Fibroblast of skin of left biceps (primary cell): ENCODE data around the gene PLK5.

ENCODE experiments used
- DNase-seq, 2 experiments: peaks; one replicate each; pipeline ENCODE4 v3.0.0-alpha.2; 2013; ENCODE audit warnings: low read depth in 2 of 2

PLK5 gene

GRCh38 chr19:1577090-1577928, 53.4 kb downstream of the PLK5 start:
- DNase-seq, result no peak

DNA sequence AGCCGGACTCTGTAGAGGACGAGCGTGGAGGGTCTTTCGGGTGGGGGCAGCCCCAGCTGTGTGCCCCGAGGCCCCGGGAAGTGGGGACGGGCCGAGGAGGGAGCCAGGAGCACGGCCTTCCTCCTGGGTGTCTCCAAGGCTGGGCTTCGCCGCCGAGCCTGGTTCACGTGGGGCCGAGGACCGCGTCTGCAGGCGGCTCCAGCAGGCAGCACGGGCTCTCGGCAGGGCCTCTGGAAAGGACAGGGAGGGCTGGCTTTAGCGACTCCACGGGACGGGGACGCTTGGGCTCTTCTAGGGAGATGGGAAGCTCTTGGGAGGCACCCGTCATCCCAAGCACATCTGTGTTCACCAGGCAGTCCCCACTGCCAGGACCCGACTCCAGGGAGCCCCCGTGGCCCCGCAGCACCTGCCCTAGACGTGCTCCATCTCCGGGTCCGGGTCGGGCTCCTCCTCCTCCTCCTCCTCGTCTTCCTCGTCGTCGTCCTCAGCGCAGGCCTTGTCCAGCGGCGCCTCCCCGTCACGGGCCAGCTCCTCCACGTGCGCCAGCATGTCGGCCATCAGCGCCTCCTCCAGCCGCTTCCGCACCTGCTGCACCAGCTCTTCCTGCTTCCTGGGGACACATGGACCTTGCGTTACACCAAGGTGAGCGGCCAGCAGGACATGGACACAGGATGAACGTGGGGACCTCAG, 54.2 kb downstream of the PLK5 start:
- no peak for DNase-seq

GRCh38 chr19:1579222-1579621, 55.3 kb downstream of the PLK5 start:
- DNase-seq, result no peak

GRCh38 chr19:1580382-1580781, 56.5 kb downstream of the PLK5 start:
- no peak for DNase-seq

DNA sequence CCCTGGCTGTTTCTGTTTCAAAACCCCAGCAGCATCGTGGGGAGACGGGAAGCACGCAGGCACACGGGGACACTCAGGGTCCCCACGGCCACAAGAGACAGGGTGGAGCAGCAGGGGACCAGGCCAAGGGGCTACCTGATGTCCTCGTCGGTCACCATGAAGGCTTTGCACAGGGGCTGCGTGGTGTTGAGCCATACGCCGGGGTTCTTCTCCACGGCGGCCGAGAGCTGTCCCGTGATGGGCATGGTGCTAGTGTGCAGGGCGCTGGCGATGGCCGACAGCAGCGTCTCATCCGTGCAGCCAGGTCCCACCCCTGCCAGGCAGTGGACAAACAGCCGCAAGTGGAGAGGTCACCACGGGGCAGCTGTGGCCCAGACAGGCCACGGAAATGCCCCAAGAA, 57.1 kb downstream of the PLK5 start:
- DNase-seq, result no peak

GRCh38 chr19:1582201-1582600, 58.3 kb downstream of the PLK5 start:
- DNase-seq, result no peak

DNA sequence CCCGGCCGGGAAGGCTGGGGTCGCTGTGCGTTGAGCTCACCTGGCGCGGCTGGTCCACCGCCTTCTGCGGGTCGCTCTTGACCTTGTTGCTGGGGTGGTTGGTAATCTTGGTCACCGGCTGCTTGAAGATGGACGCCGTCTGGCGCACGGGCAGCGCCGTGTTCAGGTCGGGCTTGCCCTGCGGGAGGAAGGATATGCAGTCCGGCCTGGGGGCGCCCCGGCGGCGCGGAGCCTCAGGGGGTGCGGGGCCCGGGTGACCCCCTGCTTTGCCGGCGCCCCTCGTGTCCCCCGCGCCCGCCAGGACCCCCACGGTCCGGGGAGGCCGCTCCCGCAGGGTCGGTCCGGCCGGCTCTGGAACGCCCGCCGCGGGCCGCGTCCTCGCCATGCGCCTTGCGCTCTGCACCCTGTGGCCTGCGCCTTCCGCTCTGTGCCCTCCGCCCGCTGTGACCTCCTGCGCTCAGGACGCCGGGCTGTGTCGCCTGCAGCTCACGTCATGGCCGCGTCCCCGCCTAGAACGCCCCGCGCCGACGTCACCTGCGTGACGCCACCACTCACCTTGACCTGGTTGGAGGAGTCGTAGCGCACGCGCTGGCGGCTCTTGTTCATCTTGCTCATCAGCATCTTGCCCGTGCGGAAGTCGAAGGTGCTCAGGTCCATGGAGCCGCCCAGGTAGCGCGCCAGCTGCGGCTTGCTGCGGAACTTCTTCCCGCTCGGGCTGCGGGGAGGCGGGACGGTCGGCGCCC, 60.8 kb downstream of the PLK5 start:
- DNase-seq, result no peak

DNA sequence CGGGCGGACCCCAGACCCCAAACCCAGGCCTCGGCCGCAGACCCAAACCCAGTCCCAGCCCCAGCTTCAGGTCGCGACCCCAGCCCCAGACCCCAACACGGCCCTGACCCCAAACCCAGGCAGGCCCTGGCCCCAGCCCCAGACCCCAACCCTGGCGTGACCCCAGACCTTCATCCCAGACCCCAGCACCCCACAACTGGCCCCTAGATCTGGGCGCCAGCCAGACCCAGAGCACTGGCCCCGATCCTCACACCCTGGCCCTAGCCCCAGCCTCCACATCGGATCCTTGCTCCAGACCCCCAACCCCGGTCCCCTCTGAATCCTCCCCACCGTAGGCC, 61.3 kb downstream of the PLK5 start:
- no peak for DNase-seq
